Glutamatergic neuron (in vitro differentiated cells): Measurements from ENCODE around the gene PGAP3. TPM values are rescaled to one million over a fixed set of nuclear protein-coding genes. Genes with fewer than 3 reads are reported as not detected.

Experiments used
- DNase-seq: peaks from one replicate; pipeline ENCODE4 v3.0.0; 2022
- H3K27ac Mint-ChIP-seq: one replicate; pipeline ENCODE4 v1.8.0; 2020; ENCODE audit warnings: mild to moderate bottlenecking, mixed read lengths, inconsistent platforms; ENCODE audit not compliant: unreplicated experiment
- H3K27me3 Mint-ChIP-seq: one replicate; pipeline ENCODE4 v1.8.0; 2020; ENCODE audit warnings: mild to moderate bottlenecking, moderate library complexity, mixed read lengths, inconsistent platforms; ENCODE audit not compliant: unreplicated experiment
- H3K36me3 Mint-ChIP-seq: one replicate; pipeline ENCODE4 v1.8.0; 2020; ENCODE audit warnings: mild to moderate bottlenecking, mixed read lengths, inconsistent platforms; ENCODE audit not compliant: unreplicated experiment
- H3K4me1 Mint-ChIP-seq: one replicate; pipeline ENCODE4 v1.8.0; 2020; ENCODE audit warnings: mild to moderate bottlenecking, low read depth, mixed read lengths, inconsistent platforms; ENCODE audit not compliant: unreplicated experiment
- H3K4me3 Mint-ChIP-seq: one replicate; pipeline ENCODE4 v1.8.0; 2020; ENCODE audit warnings: mild to moderate bottlenecking, mixed read lengths, inconsistent platforms; ENCODE audit not compliant: unreplicated experiment
- H3K9me3 Mint-ChIP-seq: one replicate; pipeline ENCODE4 v1.8.0; 2020; ENCODE audit warnings: mild to moderate bottlenecking, moderate library complexity, mixed read lengths, inconsistent platforms; ENCODE audit not compliant: unreplicated experiment
- CTCF ChIP-seq: fragments of 200-600 bp; sonication (generic); IDR thresholded peaks from one replicate; pipeline ENCODE4 v1.5.0; 2021; ENCODE audit not compliant: partially characterized antibody, unreplicated experiment
- total RNA-seq: library from RNA; stranded (reverse); fragmentation: NEBNext Ultra II Directional; extraction: Animal tissue kit (Norgen Biotek cat#: 25700); gene quantifications from one replicate; pipeline ENCODE4 v1.2.1, GENCODE V29; 2021; ENCODE audit not compliant: unreplicated experiment

PGAP3 gene
- total RNA-seq, 1 donor from 2014 or later: 10.7 TPM

DNA sequence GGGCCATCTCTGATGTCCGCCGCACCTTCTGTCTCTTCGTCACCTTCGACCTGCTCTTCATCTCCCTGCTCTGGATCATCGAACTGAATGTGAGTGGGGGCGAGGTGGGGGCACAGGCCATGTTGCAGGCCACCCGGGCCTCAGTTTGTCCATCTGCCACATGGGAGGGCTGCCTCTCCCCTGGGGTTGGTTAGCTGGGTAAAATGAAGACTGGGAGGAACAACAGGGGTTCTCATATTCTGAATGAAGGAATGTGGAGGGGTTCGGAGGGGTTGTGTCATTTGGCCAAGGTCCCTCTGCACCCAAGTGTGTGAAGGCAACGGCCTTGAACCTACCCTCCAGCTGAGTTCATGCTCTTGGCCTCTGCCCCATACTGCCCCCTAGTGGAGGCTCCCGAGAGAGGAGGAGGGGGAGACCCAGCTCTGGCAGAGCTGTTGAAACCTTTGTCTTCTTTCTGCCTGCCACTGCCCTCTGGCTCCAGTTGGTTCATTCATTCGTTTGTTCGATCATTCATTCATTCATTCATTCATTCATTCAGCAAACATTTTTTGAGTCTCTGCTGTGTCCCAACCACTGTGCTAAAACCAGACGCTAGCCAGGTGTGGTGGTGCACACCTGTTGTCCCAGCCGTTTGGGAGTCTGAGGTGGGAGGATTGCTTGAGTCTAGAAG is 34.1 kb downstream of the PGAP3 start:
- TF ChIP-seq CTCF: peak; percentile 78
- no peaks in the 10 kb centered on the region for H3K4me1 Mint-ChIP-seq
- peaks cover 12% of the 10 kb centered on the region for H3K27me3 Mint-ChIP-seq
- no peaks in the 10 kb centered on the region for H3K36me3 Mint-ChIP-seq
- no peak overlapping the region for H3K27ac Mint-ChIP-seq
- DNase-seq: peak; percentile 87
- peak overlapping the region; percentile 25 for H3K4me3 Mint-ChIP-seq
- H3K9me3 Mint-ChIP-seq: peaks cover 4% of the 10 kb centered on the region

DNA sequence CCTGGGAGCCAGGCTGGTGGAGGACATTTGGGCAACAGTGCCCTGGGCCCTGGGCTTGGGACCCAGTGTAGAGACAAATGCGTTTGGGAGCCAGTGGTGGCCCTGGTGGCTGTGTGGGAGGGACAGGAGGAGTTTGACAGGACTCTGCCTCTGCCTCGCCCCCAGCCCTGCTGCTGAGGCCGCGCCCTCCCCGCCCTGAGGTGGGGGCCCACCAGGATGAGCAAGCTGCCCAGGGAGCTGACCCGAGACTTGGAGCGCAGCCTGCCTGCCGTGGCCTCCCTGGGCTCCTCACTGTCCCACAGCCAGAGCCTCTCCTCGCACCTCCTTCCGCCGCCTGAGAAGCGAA is 34.6 kb downstream of the PGAP3 start:
- Mint-ChIP-seq H3K4me1 (peaks cover 2% of the 10 kb centered on the region), H3K4me3 (no peak overlapping the region), H3K27ac (no peak overlapping the region), H3K9me3 (peaks cover 5% of the 10 kb centered on the region), H3K36me3 (no peaks in the 10 kb centered on the region), H3K27me3 (peaks cover 12% of the 10 kb centered on the region)
- TF ChIP-seq CTCF: no peak
- DNase-seq: no peak

DNA sequence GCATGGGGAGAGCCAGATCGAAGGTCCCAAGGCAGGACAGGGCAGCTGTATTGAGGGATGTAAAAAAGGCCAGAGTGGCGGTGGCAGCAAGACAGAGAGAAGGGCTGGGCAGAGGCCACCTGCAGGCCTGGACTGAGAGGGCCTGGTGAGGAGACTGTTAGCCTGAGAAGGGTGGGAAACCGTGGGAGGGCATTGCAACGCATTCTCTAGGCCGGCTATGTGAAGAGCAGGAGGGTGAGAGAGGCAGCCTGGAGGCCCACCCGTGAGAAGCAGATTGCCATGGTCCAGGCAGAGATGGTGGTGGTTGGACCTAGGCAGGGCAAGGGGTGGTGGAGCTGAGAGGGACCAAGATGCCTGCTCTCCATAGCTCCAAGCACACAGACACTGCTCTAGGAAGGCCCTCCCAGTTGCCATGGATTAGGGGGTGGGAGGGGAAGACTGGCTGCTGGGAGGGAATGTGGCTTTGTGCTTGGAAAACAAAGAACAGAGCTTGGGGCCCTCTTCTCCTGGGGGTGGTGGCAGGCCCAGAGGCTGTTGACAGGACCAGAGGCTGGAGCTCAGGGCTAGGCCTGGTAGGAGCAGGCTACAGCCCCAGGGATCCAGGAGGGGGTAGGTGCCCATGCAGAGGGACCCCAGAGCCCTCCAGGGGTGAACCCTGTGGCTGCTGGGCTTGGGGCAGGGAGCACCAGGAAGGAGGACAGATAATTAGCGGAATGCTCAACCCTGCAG is 35.1 kb downstream of the PGAP3 start:
- peak overlapping the region; percentile 17 for H3K27ac Mint-ChIP-seq
- peaks cover 12% of the 10 kb centered on the region for H3K27me3 Mint-ChIP-seq
- peaks cover 2% of the 10 kb centered on the region for H3K4me1 Mint-ChIP-seq
- H3K36me3 Mint-ChIP-seq: no peaks in the 10 kb centered on the region
- H3K4me3 Mint-ChIP-seq: no peak overlapping the region
- peaks cover 5% of the 10 kb centered on the region for H3K9me3 Mint-ChIP-seq
- TF ChIP-seq CTCF: no peak
- DNase-seq: no peak

DNA sequence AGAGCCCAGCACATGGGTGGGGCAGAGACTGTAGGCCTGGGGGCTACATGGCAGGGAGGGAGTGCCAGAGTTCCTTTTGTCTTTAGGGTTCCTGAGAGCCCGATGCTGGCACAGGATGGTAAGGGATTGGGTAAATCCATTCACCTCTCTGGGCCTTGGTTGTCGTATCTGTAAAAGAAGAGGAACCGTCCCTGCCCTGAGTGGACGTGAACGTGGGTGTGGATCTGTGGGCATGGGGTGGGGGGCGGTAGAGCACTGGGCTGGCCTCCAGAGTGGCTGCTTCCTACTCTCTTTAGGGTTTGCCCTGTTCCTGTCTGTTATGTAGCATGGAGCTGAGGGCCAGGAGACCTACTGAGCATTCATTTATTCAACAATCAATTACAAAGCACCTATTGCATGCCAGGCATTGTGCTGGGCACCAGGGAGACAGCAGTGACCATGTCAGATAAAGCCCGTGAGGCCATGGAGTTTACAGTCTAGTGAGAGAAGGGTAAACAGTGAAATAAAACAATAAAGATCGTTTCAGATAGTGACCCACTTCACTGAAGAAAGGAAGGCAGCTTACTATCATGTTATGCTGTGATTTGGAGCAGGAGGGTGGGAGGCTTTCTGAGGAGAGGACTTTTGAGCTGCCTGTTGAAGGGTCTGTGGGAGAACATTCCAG is 35.8 kb downstream of the PGAP3 start:
- Mint-ChIP-seq H3K4me3 (no peak overlapping the region), H3K9me3 (peaks cover 5% of the 10 kb centered on the region), H3K4me1 (peaks cover 2% of the 10 kb centered on the region), H3K27me3 (peaks cover 12% of the 10 kb centered on the region), H3K27ac (peak overlapping the region; percentile 17), H3K36me3 (no peaks in the 10 kb centered on the region)
- DNase-seq: no peak
- TF ChIP-seq CTCF: no peak
